GM12872 (cell line): ENCODE measurements around the gene FITM2.

ENCODE experiments used
- CTCF ChIP-seq: IDR thresholded peaks from 3 replicates; pipeline ENCODE4 v1.5.1; 2011; ENCODE audit warnings: low read depth, mild to moderate bottlenecking, low read length, moderate library complexity; ENCODE audit not compliant: insufficient read depth

FITM2 gene

DNA sequence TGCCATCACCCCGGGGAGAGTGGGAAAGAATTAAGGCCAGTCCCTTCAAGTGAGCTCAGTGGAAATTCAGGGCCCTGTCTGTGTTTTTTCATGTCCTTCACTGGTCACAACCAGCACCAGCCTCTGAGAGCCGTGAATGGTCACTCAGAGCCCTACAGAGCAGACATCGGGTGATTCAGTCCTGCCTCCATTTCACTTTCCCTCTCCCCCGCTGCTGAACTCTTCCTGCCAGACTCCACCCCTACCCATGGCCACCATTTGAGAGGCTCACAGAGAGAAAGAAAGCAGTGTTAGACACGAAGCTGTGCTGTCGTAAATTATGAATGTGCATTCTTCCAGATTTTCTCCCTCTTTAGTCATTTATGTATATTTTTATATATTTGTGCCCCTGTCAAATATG is 31.2 kb upstream of the FITM2 start:
- no peak for TF ChIP-seq CTCF

- TF ChIP-seq CTCF = no peak
Measured at GRCh38 chr20:44336725-44337380, 25.9 kb upstream of the FITM2 start, which contains the start of gene R3HDML. Gene R3HDML (plus strand): TSS chr20:44337043. CDS start chr20:44337158, 115 bp downstream.

DNA sequence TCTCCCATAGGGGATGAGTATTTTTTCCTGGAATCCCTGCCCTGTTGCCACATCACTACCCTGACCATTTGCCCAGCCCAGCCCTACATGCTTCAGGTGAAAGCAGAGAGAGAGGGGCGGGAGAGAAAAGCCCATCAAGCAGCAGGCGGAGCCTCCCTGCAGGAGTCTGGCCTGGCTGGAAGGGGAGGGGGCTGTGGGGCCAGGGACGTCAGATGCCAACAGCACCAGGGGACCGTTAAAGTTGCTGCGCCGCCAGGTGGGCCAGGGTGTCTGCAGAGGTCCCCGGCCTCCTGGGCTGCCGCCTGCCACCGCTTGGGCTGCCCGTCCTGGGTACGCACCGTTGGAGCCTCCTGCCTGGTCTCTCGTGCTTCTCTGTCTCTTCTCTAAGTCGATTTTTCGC is 25.1 kb upstream of the FITM2 start:
- TF ChIP-seq CTCF = no peak

GRCh38 chr20:44335675-44336074 is 24.7 kb upstream of the FITM2 start:
- no peak for TF ChIP-seq CTCF

DNA sequence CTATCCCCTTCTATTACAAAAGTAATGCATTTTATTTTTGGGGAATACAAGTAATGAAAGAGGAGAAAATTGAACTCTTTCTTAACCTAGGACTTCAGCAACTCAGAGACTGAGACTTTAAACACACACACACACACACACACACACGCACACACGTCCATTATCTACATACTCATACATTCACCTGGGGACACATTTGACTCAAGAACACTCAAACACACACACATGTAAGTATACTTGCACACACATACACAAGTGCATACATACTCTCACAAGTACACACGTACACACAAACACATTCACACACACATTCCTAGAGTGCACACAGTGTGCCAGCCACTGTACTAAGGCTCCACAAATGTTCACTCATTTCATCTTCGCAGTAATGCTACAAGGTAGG is 23.7 kb upstream of the FITM2 start:
- no peak for TF ChIP-seq CTCF

DNA sequence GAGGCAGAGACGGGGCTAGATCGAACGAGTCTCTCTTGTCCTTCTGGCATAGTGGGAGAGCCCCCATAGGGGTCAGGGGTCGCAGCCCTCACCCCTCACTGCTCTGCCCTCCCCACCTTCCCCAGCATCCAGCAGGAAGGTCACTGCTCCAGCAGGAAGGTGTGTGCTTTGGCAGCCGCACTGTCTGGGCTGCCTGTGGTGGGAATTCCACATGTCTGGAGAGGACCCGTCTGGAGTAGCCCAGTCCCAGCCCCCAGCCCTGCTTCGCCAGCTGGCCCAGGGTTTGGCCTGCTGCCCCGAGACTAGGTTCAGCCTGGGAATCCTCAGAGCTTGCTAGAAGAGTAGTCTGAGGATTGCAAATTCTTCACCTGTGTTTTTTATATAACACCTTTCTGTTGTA is 23.3 kb upstream of the FITM2 start:
- no peak for TF ChIP-seq CTCF

GRCh38 chr20:44331201-44331600 is 20.2 kb upstream of the FITM2 start:
- no peak for TF ChIP-seq CTCF
